22Rv1 (cell line): ENCODE data around the gene SETSIP.

Experiments used
- CTCF ChIP-seq: fragments of 450-650 bp; IDR thresholded peaks from 2 replicates; pipeline ENCODE4 v1.5.1; 2017; ENCODE audit warnings: mild to moderate bottlenecking
- ZFX ChIP-seq: fragments of 450-650 bp; IDR thresholded peaks from 2 replicates; pipeline ENCODE4 v1.6.1; 2017; ENCODE audit warnings: antibody characterized with exemption, borderline replicate concordance

GRCh38 chr1:92095874-92096273 is 20.7 kb upstream of the SETSIP start:
- TF ChIP-seq CTCF = no peak
- no peak for TF ChIP-seq ZFX
